ENCODE measurements around the gene MANEA. TPM values are rescaled to one million over a fixed set of nuclear protein-coding genes. Genes with fewer than 3 reads are reported as not detected.

The MANEA gene
- total and polyA plus RNA-seq, 2 of the 4 experiments (the other 2 are of a cell fraction), result 3.9 to 9.0 TPM

GRCh38 chr6:95593025-95593424, 15.7 kb downstream of the MANEA start:
- no peak overlapping the region for H2BK15ac ChIP-seq (ENCODE audit: low read depth, low read length)
- no peak overlapping the region for H4K91ac ChIP-seq (ENCODE audit: insufficient read depth, low read depth, low read length)
- DNase-seq (no peak), ATAC-seq (ENCODE audit: low read depth) (no peak)
- no TSS peak for BruUV-seq (replicated peaks)
- no peak overlapping the region for H2AK9ac ChIP-seq (replicated peaks; ENCODE audit: low read depth, low read length, poor library complexity)
- no peak overlapping the region for H3K23ac ChIP-seq (ENCODE audit: low read depth, low read length)
- ChIA-PET CTCF (interaction anchor here (0.6 kb wide), 1 partner anchor 11 kb away, joined by 3 read pairs; no protein-coding TSS in a partner anchor), POLR2A (ENCODE audit: unreplicated experiment) (no interaction called here)
- H4K5ac ChIP-seq (ENCODE audit: low read depth, low read length), result no peak overlapping the region
- no peak overlapping the region for H2BK5ac ChIP-seq (ENCODE audit: low read depth, low read length, poor library complexity, severe bottlenecking)
- no peaks in the 10 kb centered on the region for H3K9me3 ChIP-seq (ENCODE audit: control insufficient read depth, insufficient read depth, low read length)
- H3K27me3 ChIP-seq (ENCODE audit: control insufficient read depth, insufficient read depth, low read length), result no peaks in the 10 kb centered on the region
- no peak overlapping the region for H3K4me3 ChIP-seq (ENCODE audit: insufficient read depth, low read depth, low read length)
- no peak overlapping the region for H3K14ac ChIP-seq (replicated peaks; ENCODE audit: low read depth, low read length)
- WGBS, 2 experiments (ENCODE audit: extremely low coverage in 2 of 2, insufficient read length in 1 of 2), result no CpG with 5 or more reads among the region's 2 CpGs
- no peak overlapping the region for H2BK20ac ChIP-seq (ENCODE audit: low read depth, low read length)
- H4K20me1 ChIP-seq (ENCODE audit: insufficient read depth, low read length), result no peaks in the 10 kb centered on the region
- in situ Hi-C loops (cut with MboI; ENCODE audit: low sequenced_read_pairs), result no loop called here
- H3K4me1 ChIP-seq (ENCODE audit: control insufficient read depth, insufficient read depth, low read length), result no peaks in the 10 kb centered on the region
- H3K56ac ChIP-seq (ENCODE audit: extremely low read depth, insufficient read depth, low read length), result no peak overlapping the region
- no peak overlapping the region for H2AFZ ChIP-seq (replicated peaks; ENCODE audit: low read length, poor library complexity)
- dilution Hi-C loops (cut with HindIII; ENCODE audit: low sequenced_read_pairs, unreplicated experiment), result no loop called here
- H3K9me1 ChIP-seq (ENCODE audit: insufficient read depth, low read length), result no peaks in the 10 kb centered on the region
- no peak overlapping the region for H3K9ac ChIP-seq (ENCODE audit: low read depth, low read length)
- H2BK120ac ChIP-seq (ENCODE audit: low read depth, low read length), result no peak overlapping the region
- peaks cover 0 to 6% of the 10 kb centered on the region in 2 experiments; a peak in 1 of 4 replicates for H3K79me1 ChIP-seq (ENCODE audit: low read depth in 1 of 2, low read length in 2 of 2)
- intact Hi-C loops (cut with micrococcal nuclease), result no loop called here
- H3K36me3 ChIP-seq (ENCODE audit: control insufficient read depth, insufficient read depth, low read length), result no peaks in the 10 kb centered on the region
- no peak for TF ChIP-seq POLR2A (IDR thresholded peaks at IDR 0.05; ENCODE audit: low read depth, low read length)
- no peak for TF ChIP-seq MAFK (IDR thresholded peaks at IDR 0.05; ENCODE audit: low read depth, low read length)
- no peak for TF ChIP-seq MXI1 (IDR thresholded peaks at IDR 0.05; ENCODE audit: borderline replicate concordance, low read depth, low read length)
- TF ChIP-seq FOS (IDR thresholded peaks at IDR 0.05; ENCODE audit: low read depth, low read length), result no peak
- TF ChIP-seq SMC3 (IDR thresholded peaks at IDR 0.05; ENCODE audit: low read depth, low read length), result no peak
- TF ChIP-seq RFX5 (IDR thresholded peaks at IDR 0.05; ENCODE audit: low read depth, low read length), result no peak
- no peak for TF ChIP-seq RAD21 (IDR thresholded peaks at IDR 0.05; ENCODE audit: low read length)
- no peak for TF ChIP-seq MAZ (IDR thresholded peaks at IDR 0.05; ENCODE audit: borderline replicate concordance, low read depth, low read length)
- no peak for TF ChIP-seq USF2 (IDR thresholded peaks at IDR 0.05; ENCODE audit: low read depth, low read length)
- no peak for TF ChIP-seq BHLHE40 (IDR thresholded peaks at IDR 0.05; ENCODE audit: low read depth, low read length)
- TF ChIP-seq CEBPB (IDR thresholded peaks at IDR 0.05; ENCODE audit: low read depth, low read length), result no peak
- TF ChIP-seq ELK1 (IDR thresholded peaks at IDR 0.05; ENCODE audit: borderline replicate concordance, low read depth, low read length), result no peak
- no peak for TF ChIP-seq NFE2L2 (IDR thresholded peaks at IDR 0.05; ENCODE audit: low read depth, low read length)
- TF ChIP-seq CTCF (conservative IDR thresholded peaks at IDR 0.05; ENCODE audit: low read depth, low read length), result no peak
- H3K27ac ChIP-seq (ENCODE audit: insufficient read depth, low read length), result no peak overlapping the region
- H2AK5ac ChIP-seq (ENCODE audit: low read depth, low read length), result no peak overlapping the region
- H4K8ac ChIP-seq (ENCODE audit: low read depth in 2 of 2, low read length in 2 of 2), result no peak overlapping the region
- H3K4me2 ChIP-seq (ENCODE audit: low read depth, low read length), result no peak overlapping the region
- H3K4ac ChIP-seq (ENCODE audit: low read depth, low read length), result no peak overlapping the region
- H3K18ac ChIP-seq (ENCODE audit: low read depth, low read length), result no peak overlapping the region

All from IMR-90 (cell line).